Esophagus muscularis mucosa (tissue), 2 donors: Measurements from ENCODE around the gene SMS.

Experiments
- EP300 ChIP-seq: sonication (generic); formaldehyde crosslinking; IDR thresholded peaks from one replicate; pipeline ENCODE4 v1.6.1; 2017; ENCODE audit warnings: antibody characterized with exemption
- POLR2A ChIP-seq: fragments of 450-650 bp; IDR thresholded peaks from one replicate; pipeline ENCODE4 v1.6.1; 2017; ENCODE audit warnings: antibody characterized with exemption, moderate library complexity, mild to moderate bottlenecking, low read depth

DNA sequence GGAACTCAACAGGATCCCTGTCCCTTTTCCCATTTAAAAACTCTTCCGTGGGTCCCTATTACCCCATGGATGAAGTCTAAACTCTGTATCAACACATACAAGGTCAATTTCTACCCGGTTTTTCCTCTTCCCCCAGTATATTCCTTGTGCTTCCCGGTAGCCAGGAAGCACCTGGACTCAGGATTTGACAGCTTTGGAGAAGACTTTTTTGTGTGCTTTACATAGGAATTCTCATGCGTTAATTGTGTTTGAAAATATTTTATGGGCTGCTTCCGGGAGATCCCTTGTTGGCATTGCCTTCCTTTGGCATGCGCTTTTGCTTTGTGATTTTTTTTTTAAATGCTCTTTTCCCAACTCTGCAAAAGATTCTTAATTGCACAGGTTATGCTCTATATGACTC is 7.2 kb downstream of the SMS start:
- TF ChIP-seq POLR2A (no peak), EP300 (no peak)
